HG02623 (cell line): ENCODE measurements around the gene CCDC12.

Experiments
- ATAC-seq: cut with Tn5 transposase; IDR thresholded peaks from one replicate; pipeline ENCODE4 v1.9.1; 2021; ENCODE audit warnings: moderate library complexity; ENCODE audit not compliant: unreplicated experiment

Gene CCDC12

DNA sequence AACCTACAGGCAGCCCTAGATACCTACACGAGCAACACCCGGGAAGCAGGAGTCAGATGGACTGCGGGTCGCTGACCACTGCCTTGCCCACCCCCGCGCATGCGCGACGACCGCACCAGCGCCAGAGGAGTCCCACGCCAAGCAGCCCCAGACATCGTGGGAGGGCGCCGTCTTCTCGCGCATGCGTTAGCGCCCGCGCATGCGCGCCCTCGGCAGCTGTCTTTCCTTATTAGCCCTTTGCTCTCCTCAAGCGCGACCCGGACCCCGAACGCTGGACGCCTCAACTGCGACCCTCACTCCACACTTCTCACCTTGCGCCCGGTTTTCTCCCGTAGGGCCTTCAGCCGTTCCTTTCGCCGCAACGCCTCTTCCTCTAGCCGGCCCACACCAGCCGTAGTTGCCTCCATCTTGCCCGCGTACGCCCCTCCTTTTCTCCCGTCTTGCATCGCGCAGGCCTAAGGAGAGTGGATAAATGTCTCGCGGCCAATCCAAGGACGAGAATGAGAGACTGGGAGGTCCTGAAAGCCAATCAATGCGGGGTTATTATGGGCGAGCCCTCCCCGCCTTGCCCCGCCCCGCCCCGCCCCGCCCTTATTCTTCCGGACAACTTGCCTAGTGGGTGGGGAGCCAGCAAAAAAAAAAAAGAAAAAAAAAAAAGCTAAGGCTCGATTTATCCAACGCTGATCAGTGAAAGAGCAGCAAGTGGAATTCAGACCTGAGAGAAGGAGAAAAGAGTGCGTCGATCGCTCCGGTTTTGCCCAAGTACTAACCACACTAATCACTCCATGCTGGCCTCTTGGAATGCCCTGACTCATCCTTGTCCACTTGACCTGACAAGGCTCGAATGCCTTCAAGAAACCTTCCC, at the start of gene CCDC12:
CCDC12 (minus strand) TSS at position 420 of the 865 bp plus-strand sequence; CDS start at position 407, 13 bp downstream.
- ATAC-seq = peak; percentile 62

GRCh38 chr3:47024932-47025331, 48.4 kb upstream of the CCDC12 start:
- no peak for ATAC-seq

DNA sequence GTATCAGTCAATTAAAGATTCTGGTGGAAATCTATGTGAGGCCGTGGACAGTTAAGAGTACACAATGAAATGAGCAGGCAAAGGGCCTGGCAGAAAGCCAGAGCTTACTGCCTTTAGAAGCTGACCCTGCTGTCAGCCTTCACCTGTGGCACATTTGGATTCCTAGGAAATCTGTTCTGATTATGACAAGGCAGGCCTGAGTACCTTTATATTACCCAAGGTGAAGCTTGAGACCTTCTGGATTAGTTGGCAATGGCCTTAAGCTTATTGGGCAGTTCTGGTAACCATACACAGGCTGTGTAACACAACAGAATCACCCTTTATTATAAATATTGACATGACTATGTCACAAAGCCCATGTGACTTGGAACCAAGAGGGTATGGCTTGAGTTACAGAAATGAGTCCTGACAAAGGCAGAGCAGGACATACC, 46.1 kb upstream of the CCDC12 start:
- no peak for ATAC-seq

DNA sequence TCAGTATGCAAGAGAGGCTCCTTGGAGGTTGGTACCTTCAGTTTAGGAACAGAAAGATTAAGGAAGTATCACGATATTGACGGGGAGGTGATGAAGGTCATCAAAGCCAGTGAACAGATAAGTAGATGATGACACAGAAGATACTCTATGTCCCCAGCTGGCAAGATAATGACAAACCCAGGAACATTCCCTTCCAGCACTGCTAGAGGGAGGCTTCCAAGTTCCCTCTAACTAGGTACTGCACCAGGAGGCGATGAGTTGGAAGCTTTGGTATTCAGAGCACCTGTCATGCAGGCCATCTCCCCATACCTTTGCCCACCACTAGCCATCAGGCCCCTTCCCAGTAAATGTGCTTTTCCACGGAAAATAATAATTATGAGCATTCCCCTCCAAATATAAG, 43.8 kb upstream of the CCDC12 start:
- no peak for ATAC-seq

- ATAC-seq = no peak
Measured at GRCh38 chr3:47019201-47019600, 42.7 kb upstream of the CCDC12 start.

- ATAC-seq = no peak
Measured at GRCh38 chr3:47018269-47018611, 41.7 kb upstream of the CCDC12 start.

- no peak for ATAC-seq
Measured at GRCh38 chr3:47017504-47018268, 41.1 kb upstream of the CCDC12 start.

DNA sequence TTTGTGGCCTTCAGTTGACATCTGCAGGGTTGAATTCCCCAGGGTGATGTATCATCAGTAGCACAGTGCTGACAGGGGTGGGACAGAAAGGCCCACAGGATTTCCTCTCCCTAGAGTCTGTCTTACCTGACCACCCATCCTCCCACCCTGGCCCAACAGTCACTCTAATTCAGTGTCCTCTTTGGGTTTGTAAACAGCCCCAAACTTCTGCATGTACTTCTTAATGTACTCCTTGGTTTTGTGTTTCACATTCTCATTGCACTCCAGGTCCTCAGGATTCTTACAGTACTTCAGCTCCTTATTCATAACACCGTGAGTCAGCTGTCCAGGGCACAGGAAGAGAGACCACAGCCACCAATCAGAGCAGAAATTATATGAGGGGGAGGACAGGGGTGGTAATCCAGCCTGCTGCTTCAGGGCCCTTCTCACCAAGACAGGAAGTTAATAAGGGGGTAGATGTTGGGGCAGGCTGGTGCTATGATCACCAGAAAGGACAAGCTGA, 40.4 kb upstream of the CCDC12 start:
- no peak for ATAC-seq

DNA sequence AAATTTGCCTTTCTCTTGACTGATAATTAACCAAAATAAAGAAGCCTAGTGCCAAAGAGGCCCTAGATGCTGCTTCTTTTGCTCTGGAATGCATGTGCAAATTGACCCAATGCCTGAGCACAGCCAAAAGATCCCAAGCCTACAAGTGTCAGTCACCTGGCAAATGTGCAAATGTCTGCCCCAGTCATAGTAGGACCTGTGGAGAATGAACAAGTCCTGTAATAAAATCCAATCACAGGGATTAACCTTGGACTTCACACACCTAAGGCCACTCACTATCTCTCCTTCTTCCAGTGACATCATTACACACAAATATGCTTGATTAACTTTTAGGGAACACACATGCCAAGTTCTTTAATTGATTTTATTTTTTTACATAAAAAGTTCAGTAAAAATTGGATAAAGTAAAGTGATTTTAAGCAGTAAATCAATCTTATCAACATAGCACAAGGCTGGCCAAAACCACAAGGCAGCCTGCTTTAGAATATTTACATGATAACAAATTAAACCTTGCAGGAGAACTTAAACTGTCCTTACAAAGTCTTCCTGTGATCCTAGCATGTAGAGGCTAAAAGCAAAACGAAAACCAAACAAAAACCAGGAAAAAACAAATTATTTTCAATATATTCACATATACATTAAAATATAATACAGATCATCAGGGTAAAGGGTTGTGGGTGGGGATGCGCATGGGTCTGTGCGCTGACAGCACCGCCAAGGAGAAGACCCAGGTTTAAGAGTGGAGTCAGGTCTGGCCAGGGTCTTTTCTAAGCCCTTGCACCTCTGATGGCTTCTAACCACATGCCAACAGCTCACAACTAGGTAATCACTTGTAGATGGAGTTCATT, 39.8 kb upstream of the CCDC12 start:
- no peak for ATAC-seq

DNA sequence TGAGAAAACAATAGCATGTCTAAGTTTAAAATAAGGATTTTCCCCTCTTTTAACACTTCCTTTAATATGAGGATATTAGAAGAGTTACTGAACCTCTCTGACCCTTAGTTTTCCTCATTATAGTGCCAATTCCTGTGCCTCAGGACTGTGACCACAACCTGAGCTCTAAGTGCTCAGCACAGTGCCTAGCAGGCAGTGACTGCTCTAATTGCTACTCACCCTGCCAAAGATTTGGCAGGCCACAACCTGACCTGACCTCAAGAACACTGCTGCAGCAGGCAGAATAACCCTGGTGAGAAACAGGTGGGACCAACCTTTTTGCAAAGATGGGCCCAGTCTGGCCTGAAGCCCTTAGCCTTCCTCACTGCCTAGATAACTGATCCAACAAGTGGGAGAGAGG, 38.6 kb upstream of the CCDC12 start:
- no peak for ATAC-seq

GRCh38 chr3:47014036-47014435, 37.5 kb upstream of the CCDC12 start:
- ATAC-seq = no peak

DNA sequence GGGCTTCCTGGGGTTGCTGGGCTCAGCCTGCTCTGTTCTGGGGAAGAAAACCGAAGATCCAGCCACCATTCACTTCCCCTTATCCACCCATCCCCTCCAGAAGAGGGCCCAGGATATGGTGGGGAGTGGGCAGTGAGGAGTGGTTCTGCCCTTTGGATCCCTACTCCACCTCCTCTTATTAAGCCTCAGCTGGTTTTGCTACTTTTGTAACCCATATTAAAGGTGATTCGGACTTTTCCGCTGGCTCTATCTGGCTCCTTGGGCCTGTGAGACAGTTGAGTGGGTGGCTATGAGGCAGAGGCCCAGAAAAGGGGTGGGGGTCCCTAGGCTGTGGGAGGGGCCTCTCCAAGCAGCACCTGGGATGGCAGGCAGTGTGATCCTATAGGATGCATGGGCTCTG, 36.7 kb upstream of the CCDC12 start:
- ATAC-seq = no peak

- no peak for ATAC-seq
Measured at GRCh38 chr3:47012342-47013230, 36.0 kb upstream of the CCDC12 start.

GRCh38 chr3:47011371-47011770, 34.8 kb upstream of the CCDC12 start:
- no peak for ATAC-seq

- ATAC-seq = no peak
Measured at GRCh38 chr3:47010910-47011309, 34.4 kb upstream of the CCDC12 start.

DNA sequence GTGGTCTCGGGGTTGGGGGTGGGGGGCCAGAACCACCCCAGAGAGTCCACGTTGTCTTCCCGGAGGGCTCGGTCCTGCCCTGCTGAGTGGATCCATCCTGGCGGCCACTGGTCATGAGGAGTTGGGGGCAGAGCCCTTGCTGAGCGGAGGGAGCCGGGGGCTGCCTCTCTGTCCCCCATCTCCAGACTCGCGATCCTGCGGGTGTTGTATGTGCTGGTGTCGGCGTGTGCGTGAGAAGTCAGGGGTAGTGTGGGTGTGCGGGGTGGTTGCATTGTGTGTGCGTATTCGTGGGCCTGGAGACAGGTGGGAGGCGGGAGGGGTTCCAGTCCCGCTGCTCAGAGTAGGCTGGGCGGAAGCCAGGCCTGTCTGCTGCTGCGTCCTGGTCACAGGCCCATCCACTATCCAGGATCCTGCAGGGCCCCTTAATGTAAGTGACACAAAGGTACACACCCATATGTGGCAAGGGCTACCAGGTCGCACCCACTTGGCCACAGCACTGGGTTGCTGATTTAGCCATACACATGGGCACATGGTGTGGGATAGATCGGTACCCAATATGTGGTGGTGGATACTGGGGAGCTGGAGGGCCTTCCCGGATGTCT, 33.7 kb upstream of the CCDC12 start:
- ATAC-seq = no peak

- peak; percentile 69 for ATAC-seq
Measured at GRCh38 chr3:47009225-47010110, 32.9 kb upstream of the CCDC12 start.

GRCh38 chr3:47008851-47009224, 32.3 kb upstream of the CCDC12 start:
- ATAC-seq = no peak
